Cardiac fibroblast (primary cell): ENCODE results near the gene PIP5K1B.

Experiments
- DNase-seq, 2 donors: peaks; one replicate each; pipeline versions ENCODE4 v3.0.0 to v3.0.0-alpha.2; 2010; ENCODE audit warnings: low read depth in 2 of 2
- H3K4me3 ChIP-seq, 2 donors: replicated peaks in 1 of 2; 1 replicate in 1 of 2; 2 replicates in 1 of 2; pipeline ENCODE4 v1.5.1; 2011; ENCODE audit warnings: low read depth in 2 of 2, low read length in 2 of 2, mild to moderate bottlenecking in 2 of 2, moderate library complexity in 1 of 2
- CTCF ChIP-seq: IDR thresholded peaks from one replicate; pipeline ENCODE4 v1.5.1; 2011; ENCODE audit warnings: low read depth, mild to moderate bottlenecking, low read length, inconsistent platforms

Gene PIP5K1B

GRCh38 chr9:68798423-68798822, 93.4 kb downstream of the PIP5K1B start:
- no peak overlapping the region for H3K4me3 ChIP-seq
- no peak for TF ChIP-seq CTCF
- DNase-seq, result no peak

- H3K4me3 ChIP-seq, result no peak overlapping the region
- no peak for DNase-seq
- no peak for TF ChIP-seq CTCF
Measured at GRCh38 chr9:68800836-68801235, 95.8 kb downstream of the PIP5K1B start.

GRCh38 chr9:68802525-68803015, 97.5 kb downstream of the PIP5K1B start:
- no peak for DNase-seq
- no peak overlapping the region for H3K4me3 ChIP-seq
- no peak for TF ChIP-seq CTCF

GRCh38 chr9:68804911-68805889, 100.2 kb downstream of the PIP5K1B start:
- no peak for DNase-seq
- TF ChIP-seq CTCF, result no peak

GRCh38 chr9:68805890-68806517, 101.0 kb downstream of the PIP5K1B start:
- DNase-seq, result no peak
- TF ChIP-seq CTCF, result no peak
- H3K4me3 ChIP-seq, result no peak overlapping the region

More at GRCh38 chr9:68804911-68805889, 100.2 kb downstream of the PIP5K1B start:
- H3K4me3 ChIP-seq, result no peak overlapping the region

GRCh38 chr9:68808338-68808890, 103.4 kb downstream of the PIP5K1B start:
- DNase-seq, result no peak
- TF ChIP-seq CTCF, result no peak

More at GRCh38 chr9:68808338-68808890, 103.4 kb downstream of the PIP5K1B start:
- no peak overlapping the region for H3K4me3 ChIP-seq
